Fibroblast of the aortic adventitia (primary cell): ENCODE measurements around the gene DACT1. TPM values are rescaled to one million over a fixed set of nuclear protein-coding genes. Genes with fewer than 3 reads are reported as not detected.

ENCODE experiments used
- DNase-seq: peaks from one replicate; pipeline ENCODE4 v3.0.0-alpha.2; 2010; ENCODE audit warnings: low read depth
- H3K4me3 ChIP-seq: 2 replicates; pipeline ENCODE4 v1.5.1; 2011; ENCODE audit warnings: low read depth, mild to moderate bottlenecking, control low read depth, low read length, moderate library complexity
- total RNA-seq: library from RNA; depleted of rRNA; stranded (reverse); fragments of >200 nt; gene quantifications from 2 replicates; pipeline ENCODE4 v1.2.3, GENCODE V29; 2012; ENCODE audit warnings: low replicate concordance
- TF ChIP-seq, protein P1 (sequence below): IDR thresholded peaks from 2 replicates; pipeline ENCODE4 v1.5.1; 2011; ENCODE audit warnings: mild to moderate bottlenecking, low read length, control low read depth, inconsistent platforms; ENCODE audit not compliant: insufficient read depth

The DACT1 gene
- total RNA-seq, 1 donor = 13.6 TPM

DNA sequence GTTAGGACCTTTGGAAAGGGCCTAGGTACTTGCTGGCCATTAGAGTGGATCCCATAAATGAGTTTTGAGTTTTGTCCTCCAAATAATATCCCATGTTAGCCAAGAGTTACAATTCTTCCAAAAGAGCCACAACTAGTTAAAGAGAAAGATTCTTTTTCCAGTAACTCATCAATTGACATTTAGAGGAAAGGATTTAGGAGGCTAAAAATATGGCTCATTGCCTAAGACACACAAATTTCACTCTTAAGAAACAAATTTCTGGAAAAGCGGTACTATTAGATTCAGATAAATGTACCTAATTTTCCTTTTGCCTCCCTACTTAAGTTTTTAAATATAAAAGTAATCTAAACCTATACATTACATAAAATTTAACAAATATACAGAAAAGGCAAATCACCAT lies 21.3 kb downstream of the DACT1 start:
- TF ChIP-seq, protein P1, sequence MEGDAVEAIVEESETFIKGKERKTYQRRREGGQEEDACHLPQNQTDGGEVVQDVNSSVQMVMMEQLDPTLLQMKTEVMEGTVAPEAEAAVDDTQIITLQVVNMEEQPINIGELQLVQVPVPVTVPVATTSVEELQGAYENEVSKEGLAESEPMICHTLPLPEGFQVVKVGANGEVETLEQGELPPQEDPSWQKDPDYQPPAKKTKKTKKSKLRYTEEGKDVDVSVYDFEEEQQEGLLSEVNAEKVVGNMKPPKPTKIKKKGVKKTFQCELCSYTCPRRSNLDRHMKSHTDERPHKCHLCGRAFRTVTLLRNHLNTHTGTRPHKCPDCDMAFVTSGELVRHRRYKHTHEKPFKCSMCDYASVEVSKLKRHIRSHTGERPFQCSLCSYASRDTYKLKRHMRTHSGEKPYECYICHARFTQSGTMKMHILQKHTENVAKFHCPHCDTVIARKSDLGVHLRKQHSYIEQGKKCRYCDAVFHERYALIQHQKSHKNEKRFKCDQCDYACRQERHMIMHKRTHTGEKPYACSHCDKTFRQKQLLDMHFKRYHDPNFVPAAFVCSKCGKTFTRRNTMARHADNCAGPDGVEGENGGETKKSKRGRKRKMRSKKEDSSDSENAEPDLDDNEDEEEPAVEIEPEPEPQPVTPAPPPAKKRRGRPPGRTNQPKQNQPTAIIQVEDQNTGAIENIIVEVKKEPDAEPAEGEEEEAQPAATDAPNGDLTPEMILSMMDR = no peak
- H3K4me3 ChIP-seq = no peak overlapping the region
- DNase-seq = no peak

- DNase-seq = no peak
- no peak overlapping the region for H3K4me3 ChIP-seq
- TF ChIP-seq, protein P1 = no peak
Measured at GRCh38 chr14:58659846-58660245, 22.1 kb downstream of the DACT1 start.

DNA sequence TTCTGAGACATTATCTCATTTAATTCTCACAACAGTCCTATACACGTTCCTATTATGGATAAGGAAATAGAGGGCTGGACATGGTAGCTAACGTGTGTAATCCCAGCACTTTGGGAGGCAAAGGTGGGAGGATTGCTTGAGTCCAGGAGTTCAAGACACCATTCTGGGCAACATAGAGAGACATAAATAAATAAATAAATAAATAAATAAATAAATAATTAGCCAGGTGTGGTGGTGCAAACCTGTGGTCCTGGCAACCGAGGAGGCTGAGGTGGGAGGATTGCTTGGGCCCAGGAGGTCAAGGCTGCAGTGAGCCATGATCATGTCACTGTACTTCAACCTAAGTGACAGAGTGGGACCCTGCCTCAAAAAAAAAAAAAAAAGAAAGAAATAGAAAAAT lies 22.6 kb downstream of the DACT1 start:
- TF ChIP-seq, protein P1 = no peak
- no peak for DNase-seq
- H3K4me3 ChIP-seq = no peak overlapping the region

DNA sequence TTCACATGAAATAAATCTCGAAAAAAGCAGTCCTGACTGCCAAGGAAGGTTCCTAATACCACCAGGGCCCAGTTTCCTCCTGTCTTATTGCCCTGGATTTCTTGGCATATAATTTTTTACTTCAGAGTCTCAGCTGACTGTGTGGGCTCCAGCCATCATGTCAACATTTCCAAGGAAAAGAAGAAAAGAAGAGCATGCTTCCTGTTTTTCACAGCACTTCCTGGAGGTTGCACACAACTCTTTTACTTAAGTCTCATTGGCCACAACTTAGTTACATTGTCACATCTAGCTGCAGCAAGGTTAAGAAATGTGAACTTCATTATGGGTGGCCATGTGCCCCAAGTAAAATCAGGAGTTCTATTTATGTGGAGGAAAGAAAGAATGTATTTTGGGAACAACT lies 24.3 kb downstream of the DACT1 start:
- H3K4me3 ChIP-seq = no peak overlapping the region
- DNase-seq = no peak
- TF ChIP-seq, protein P1 = no peak

DNA sequence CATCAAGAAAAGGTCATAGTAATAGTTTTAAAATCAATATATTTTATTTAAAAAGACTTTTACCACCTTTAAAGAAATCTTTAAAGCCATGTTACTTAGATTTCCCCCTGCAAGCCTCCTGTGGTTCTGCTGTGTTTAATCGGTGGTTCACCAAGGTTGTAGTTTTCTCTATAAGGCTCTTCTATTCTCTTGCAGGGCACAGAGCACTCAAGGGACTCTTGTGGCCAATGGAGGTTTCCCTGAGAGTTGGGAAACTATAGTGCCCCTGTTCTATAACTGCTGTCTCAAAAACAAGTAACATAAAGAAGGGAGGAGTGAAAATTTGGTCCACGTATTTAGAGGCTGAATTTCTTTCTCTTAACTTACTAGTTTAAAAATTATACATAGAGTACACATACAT lies 25.0 kb downstream of the DACT1 start:
- TF ChIP-seq, protein P1 = no peak
- no peak for DNase-seq
- no peak overlapping the region for H3K4me3 ChIP-seq

- peak; percentile 80 for DNase-seq
- TF ChIP-seq, protein P1 = no peak
- H3K4me3 ChIP-seq = no peak overlapping the region
Measured at GRCh38 chr14:58663494-58664111, 25.8 kb downstream of the DACT1 start.
